Pons (tissue), 1 donor: ENCODE data around the gene TNS3.

ENCODE experiments used
- DNase-seq: peaks from one replicate; pipeline ENCODE4 v3.0.0-alpha.2; 2016; ENCODE audit warnings: low spot score

Gene TNS3

DNA sequence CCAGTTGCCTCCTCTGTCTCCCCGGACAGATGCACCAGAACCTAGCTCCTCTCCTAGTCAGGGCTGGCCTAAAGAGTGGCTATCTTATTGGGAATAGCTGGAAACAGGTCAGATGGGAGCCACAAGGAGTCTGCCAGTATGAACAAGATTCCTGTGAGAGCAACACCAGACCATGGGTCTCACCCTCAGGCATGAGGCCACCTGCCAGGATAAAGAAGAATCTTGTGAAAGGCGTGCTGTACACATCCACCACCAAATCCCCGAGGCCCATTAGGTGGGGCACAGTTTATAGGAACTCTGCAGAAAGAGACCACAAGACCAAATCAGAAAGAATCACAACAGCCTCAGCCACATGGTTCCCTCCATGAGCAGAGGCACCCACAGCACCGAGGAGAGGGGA, 325.9 kb downstream of the TNS3 start:
- no peak for DNase-seq

DNA sequence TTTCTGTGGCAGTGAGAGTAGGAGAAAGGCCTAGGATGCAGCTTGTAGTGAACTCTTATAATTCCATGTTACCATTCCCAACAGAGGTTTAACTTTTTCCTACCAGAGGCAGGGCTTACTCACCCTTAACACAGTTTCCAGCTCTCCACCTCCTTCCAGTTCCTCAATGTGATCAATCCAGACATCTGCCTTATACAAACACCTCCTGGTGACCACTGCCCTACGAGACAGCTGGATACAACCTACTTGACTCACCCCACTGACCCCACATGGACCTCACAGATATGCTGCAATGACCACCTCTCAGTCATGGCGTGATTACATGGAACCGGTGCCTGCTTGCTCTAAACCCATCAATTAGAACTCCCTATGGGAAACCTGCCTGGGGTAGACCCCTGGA, 326.5 kb downstream of the TNS3 start:
- no peak for DNase-seq

DNA sequence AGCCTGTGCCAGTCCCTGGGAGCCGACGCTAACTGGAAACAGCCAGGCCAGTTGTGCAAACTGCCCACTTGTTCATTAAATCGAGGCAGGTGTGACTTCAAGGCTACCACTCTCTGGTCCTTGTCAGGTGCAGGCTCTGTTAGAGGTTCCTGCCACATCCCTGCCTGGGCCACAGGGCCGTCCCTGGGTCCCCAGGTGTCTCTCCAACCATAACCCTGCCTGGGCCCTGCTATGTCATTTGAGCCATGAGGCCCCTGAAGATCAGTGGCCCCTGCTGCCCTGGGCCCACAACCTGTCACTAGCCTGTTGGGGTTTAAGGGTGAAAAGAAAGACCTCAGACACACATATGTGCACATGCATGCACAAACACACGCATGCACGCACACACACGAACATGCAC, 326.9 kb downstream of the TNS3 start:
- no peak for DNase-seq

DNA sequence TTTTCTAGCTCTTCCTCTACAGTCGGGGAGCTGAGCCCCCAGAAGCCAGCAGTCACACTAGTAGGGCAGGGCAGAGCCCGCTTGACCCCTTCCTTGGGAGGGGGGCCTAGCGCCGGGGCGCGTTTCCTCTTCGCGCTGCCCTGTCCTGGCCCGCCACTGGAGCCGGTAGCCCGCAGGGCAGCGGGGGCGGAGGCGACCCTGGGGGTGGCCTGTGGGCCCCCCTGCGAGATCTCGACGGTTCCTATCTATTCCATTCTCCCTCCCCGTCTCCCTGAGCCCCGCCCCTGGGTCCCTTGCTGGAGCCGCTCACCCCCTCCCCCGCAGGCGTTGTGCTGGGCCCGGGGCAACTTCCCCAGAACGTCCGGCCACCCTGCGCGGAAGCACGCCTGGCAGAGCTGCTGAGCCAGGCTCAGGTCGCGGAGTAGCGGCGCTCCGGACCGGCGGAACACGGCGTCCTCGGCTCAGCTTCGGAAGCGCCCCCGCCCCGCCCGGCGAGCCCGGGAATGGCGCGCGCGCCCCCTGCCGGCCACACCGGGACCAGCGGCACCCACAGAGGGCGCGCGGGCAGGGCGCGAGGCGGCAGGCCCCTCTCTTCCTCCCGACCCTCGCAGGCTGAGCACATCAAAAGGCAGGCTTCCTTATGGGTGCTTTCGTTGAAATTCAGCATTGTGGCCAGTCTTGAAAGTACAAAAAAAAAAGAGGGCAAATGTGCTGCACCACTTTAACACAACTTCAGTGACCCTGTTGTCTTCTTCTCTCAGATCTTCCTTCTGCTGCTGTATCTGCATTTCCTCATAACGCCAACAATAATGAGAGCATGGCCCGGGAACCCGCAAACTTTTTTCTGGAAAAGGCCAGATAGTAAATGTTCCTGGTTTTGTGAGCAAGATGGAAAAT, 327.6 kb downstream of the TNS3 start:
- DNase-seq = peak; percentile 15

DNA sequence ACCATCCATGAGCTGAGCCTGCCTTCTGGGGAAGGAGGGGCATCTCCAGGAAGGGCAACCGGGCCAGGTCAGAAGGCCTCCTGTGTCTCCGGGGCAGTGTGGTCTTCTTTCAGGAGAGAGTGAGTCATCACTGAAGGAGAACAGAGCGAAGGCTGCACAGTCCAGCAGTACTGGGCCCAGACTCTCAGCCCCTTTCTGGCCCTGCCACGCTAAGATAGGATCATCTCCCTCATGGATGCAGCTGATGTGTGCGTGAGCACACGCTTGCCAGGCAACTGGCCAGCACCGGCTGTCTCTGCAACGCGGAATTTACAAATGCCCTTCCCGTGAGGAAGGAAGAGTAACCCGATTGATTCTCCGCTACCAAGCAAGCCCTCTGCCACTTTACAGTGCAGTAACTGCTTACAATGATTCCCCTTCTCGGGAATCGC, 328.2 kb downstream of the TNS3 start:
- peak; percentile 24 for DNase-seq

DNA sequence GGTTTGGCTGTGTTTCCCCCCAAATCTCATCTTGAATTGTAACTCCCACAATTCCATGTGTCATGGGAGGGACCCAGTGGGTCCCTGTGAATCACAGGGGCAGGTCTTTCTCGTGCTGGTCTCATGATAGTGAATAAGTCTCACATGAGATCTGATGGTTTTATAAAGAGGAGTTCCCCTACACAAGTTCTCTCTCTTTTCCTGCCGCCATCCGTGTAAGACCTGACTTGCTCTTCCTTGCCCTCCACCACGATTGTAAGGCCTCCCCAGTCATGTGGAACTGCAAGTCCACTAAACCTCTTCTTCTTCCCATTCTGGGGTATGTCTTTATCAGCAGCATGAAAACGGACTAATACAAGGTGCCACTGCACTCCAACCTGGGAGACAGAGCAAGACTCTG, 329.2 kb downstream of the TNS3 start:
- DNase-seq = no peak

DNA sequence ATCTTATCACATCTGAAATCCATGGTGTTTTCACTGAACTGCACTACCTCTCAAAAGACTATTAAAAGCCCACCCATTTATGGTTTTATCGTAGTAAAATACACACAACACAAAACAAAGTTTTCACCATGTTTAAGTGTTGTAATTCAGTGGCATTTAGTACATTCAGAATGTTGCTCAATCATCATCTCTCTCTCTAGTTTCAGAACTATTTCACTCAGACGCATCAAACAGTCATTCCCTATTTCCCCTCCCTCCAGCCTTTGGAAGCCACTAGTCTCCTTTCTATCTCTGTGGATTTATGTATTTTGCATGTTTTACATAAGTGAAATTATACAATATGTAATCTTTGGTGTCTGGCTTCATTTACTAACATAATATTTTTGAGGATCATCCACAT, 332.6 kb downstream of the TNS3 start:
- no peak for DNase-seq

DNA sequence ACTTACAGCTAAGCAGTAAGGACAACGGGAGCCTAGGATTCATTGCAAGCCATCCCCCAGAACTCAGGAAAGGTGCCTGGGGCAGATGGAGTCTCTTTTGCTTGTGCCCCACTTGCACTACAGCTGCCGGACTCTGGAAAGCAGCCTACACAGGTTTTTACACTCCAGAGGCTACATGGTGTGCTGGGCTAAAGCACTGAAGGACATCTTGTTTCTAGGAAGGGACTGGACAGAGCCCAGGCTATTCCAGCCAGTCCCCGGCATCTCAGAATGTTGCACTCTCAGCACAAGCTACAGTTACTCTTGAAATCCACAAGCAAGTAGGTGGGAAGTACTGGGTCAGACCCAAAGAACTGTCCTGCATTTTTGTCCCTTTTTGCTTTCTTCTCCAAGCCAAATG, 333.1 kb downstream of the TNS3 start:
- DNase-seq = no peak

DNA sequence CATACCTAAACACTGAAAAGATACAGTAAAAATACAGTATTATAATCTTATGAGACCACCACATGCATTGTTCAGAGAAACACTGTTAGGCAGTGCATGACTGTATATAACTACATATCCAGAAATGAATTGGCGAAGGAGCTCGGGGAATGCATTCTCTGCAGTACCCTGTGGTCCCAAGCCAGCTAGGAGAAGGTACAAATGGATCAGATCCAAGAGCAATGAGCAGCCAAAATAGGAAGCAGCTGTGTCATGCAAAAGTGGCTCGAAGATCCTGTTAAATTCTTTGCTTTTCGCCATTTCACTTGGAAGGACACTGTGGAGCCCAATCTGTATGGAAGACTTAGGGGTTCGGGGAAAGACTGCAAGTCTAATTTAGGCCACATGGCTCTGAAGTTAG, 334.8 kb downstream of the TNS3 start:
- DNase-seq = no peak

DNA sequence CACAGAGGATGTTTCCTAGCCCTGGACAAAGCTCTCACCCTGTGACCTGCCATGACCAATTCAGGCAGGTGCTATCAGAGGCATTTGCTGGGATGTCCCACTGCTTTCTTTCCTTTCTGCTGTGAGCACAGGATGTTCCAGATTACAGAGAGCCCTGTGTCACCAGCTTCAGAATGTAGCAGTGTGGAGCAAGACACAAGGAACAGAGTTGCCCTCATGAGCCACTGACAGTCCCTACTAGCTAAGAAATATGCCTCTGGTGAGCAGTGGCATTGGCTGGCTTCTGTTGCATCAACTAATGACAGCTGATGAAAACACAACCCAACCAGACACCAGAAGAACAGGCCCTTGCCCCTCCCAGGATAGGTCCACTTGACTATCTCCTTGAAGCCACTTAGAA, 337.2 kb downstream of the TNS3 start:
- DNase-seq = no peak

DNA sequence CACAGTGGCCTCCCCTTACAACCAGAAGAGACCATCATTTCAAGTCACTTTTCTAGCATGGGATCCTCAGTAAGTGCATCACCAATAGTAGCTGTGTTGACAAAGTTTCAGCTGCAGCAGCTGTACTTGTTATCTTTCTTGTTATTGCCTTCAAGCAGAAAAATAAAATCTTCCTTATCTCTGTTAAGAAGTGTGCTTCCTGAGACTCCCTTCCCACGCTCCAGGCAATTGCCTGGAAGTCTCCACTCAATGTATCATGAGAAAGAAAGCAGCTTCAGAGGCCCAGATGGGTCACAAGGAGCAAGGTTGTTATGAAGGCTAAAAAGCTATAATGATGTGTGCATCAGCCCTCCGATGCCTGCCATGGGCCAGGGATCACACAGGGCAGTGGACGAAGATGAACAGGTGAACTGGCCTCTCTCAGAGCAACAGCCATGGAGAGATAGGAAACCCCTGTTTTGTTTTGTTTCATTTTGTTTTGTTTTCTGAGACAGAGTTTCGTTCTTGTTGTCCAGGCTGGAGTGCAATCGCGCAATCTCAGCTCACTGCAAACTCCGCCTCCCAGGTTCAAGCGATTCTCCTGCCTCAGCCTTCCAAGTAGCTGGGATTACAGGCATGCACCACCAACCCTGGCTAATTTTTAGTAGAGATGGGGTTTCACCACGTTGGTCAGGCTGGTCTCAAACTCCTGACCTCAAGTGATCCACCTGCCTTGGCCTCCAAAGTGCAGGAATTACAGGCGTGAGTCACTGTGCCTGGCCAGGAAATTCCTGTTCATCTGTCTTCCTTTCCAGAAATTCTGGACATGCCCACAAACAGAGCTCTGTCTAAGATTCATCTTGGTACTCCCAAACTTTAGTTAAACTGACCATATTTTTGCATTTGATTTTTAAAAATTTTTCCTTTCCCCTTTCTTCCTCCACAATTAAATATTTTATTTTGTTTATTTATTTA, 340.5 kb downstream of the TNS3 start:
- no peak for DNase-seq

DNA sequence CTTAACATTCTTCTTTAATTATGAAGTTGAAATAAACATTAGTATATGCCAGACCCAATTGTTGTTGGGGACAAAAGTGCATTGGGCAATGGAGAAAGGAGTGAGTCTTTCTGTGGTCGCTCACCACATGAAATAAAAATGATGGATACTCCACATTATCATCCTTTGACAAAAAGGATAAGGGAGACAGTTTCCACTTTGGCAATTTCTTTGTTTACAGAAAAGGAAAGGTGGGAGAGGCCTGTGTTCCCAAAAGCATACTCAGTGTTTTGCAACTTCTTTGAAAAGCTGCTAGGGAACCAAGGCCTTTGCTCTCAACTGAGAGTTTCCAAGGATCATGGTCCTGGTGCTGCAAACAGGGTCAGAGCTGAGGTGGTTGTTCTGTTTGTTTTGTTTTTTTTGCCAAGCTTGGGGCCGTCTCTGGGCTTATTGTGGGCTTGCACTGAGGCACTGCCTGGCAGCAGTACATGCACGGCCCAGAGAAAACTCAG, 341.9 kb downstream of the TNS3 start:
- DNase-seq = no peak

DNA sequence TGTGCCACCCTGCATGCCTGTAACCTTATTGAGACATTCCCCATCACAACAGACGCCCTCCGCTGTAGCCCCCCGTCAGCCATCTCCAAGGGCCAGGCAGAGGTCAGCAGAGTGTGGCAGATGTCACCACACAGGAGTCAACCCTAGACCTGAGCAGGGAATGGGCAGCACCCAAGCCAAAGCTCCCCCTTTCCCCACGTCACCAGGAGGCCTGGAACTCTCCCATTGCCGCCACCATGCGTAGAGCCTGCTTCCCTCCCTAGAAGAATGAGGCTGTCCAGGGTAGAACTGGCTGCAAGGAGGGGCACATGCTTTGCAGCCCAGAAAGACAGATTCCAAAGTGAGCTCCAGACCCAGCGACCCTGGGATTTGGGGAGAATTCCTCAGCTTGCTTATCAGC, 342.9 kb downstream of the TNS3 start:
- DNase-seq = no peak

DNA sequence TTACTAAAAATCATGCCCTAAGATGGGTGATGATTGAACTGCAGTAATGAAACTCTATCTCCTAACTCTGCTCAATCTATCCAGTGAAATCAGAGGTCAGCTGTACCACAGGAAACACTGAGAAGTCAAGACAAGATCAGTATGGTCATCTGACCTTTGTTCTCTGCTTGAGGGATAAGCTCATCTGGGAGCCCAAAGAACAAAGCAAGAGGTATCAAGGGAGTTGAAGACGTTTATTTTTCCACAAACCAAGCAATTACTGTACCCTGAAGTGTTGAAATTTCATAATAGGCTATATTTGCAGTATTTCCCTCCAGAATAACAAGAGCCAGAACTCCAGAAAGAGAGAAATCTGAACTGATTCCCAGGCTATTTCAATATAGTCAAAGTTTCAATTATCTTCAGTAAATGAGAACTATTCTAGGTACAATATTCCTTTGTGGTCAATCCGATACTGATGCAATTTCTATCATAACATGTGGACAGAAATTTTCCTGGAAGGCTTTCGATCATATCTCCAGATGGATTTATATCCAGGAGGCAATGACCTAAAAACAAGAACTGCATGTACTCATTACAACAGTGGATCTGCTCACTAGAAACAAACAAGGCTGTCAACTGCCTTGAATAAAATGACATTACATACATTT, 345.3 kb downstream of the TNS3 start:
- no peak for DNase-seq

DNA sequence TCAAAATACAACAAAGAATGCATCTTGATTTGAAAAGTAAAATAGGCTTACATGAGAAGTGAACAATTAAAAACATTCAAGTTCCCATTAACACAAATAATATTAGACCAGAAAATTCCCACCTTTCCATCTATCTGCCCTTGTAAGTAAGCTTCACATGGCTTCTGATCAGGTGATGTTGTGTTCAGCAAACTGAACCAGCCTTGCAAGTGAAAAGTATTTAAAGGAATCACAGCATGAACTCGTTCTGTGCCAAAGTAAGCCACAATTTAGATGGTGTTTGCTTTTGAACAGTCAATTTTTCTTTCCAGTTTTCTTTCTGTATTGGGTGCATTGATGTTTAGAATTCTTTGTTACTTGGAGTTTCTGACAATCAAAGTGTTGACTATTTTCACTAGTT, 347.9 kb downstream of the TNS3 start:
- DNase-seq = peak; percentile 9

DNA sequence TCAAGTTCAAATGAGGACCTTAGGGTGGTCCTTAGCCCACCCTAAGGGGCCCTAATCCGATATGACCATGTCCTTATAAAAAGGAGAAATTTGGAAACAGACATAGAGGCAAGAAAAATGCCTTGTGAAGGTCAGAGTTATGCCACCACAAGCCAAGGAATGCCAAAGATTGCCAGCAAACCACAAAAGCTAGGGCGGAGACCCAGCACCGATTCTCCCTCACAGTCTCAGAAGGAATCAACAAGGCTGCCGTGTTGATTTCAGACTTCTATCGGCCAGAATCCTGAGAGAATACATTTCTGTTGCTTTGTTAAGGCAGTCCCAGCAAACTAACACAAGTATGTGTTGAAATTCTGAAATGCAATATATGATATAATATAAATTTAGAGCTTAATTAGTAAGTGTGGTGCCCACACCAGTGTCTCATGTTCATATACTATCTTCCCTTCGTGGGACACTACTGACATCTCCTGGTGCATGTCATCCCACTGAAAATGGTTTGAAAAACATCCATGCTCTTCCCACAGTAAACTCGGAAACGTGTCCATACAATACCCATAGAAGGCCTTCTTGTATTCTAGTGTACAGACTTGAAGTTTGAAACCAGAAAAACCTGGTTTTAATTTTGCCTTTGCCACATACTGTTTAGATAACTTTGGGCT, 349.0 kb downstream of the TNS3 start:
- no peak for DNase-seq

DNA sequence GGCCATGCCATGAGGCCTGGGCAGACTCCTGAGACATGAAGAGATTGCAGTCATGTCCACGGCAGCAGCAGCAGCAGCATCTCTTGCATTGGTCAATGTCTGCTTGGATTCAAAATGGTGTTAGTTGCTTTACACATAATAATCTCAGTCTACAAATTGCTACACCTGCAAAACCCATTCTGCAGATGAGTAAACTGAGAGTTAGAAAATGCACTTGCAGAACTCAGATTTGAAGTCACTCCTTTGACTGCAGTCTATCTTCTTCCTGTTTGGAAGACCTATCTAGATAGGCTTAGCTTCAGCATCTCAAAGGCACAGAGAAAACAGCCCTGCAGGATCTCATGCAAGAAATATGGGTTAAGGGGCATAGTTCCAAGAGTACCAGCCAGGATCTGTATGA, 350.3 kb downstream of the TNS3 start:
- DNase-seq = no peak

DNA sequence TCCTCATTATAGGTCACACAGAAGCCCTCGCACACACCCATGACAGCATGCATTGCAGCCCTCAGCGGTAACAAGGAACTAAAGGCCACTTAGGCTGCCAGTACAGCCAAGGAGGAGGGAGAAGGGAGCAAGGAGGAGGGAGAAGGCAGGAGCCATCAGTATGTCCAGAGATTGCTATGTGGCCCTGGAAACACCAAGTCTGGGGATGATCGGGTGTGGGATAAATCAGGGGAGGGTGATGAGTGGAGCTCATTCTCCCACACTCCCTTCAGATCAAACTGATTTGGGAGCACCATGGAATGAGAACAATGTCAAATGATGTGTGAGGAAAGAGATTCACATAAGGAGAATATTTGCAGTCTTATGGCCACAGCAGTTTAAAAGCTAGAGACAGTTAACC, 350.9 kb downstream of the TNS3 start:
- DNase-seq = no peak

DNA sequence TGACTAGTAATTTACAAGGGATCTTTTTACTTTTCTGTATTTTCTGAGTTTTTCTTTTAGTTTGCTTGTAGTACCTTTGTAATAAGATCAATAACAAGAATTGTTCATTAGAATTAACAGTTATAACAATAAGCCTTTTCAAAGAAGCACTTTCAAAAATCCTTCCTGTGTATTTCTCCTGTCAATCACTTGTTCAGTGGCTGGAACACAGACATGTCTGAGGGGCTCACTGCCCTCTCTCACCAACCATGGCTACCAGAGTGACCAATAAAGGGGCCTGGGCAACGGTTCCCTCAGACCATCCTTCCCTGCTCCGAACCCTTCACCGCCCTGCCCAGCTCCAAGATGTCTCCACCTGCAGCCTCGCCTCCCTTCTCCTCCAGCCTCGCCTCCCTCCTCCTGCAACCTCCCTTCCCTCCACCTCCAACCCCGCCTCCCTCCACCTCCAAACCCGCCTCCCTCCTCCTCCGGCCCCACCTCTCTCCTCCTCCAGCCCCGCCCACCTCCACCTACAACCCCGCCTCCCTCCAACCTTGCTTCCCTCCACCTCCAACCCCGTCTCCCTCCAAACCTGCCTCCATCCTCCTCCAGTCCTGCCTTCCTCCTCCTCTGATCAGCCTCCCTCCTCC, 353.4 kb downstream of the TNS3 start:
- DNase-seq = no peak

DNA sequence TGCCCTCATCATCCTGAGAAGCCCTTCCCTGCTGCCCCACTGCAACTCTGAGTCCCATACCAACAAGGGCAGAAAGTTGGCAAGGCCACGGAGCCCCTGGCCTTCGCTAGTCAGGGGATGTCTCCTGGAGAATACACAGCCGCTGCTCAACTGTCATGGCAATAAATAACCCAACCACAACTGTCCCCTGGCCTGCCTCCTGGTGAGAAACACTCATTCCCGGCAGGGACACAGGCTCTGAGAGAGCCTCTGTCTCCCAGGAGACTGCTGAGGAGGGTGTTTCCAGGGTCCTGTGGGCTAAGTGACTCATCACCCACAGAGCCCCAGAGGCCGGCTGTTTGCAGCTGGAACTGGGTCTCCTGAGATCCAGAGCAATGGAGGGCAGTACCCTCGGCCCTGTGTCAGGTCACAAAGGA, 354.1 kb downstream of the TNS3 start:
- no peak for DNase-seq

DNA sequence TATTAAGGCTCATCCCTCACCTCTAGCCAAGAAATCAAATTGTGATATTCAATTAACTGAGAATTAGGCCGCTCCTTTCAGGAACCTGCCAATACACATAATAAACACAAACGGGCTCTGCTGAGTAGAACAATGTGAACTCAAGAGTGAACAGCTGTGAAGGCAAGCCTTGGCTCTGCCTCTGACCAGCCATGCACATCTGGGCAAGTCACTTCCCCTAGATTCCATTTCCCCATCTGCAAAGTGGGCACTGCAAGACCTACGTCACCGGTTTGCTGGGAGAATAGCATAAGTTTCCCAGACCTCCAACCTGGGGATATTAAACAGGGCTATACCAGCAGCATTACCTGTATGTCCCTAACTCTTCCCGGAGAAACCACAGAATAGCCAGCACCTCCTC, 355.2 kb downstream of the TNS3 start:
- DNase-seq = no peak
